IPS-18c (cell line): Measurements from ENCODE around the gene IL12B.
"Not testable (repeated sequence)": the region's sequence is repeated elsewhere in the genome, so short reads cannot be mapped to it uniquely, and the experiment has no call there.

Experiments
- H3K4me3 ChIP-seq: 2 replicates; pipeline ENCODE4 v1.7.0; 2013; ENCODE audit warnings: low read depth, mild to moderate bottlenecking, low read length, moderate library complexity; ENCODE audit not compliant: insufficient read depth
- H3K9me3 ChIP-seq: one replicate; pipeline ENCODE4 v1.6.1; 2013; ENCODE audit warnings: mild to moderate bottlenecking, low read length, moderate library complexity; ENCODE audit not compliant: control insufficient read depth, insufficient read depth

Gene IL12B

DNA sequence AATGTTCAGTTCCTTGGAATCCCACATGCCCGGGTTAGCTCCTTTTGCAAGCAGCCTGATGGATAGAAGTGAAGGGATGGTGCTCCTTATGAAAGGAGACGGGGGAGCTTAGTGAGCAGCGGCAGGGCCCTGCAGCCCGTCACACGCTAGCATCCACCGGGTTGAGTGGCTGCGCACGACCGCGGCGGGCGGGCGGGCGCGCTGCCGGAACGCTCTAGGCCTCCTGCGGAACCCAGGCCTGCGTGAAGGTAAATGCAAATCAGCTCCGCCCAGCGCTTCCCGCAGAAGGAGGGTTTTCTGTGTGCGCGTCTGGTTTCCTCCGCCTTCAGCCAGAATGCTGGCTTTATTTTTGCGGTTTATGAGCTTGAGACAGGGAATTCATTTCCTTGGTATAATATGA is 19.8 kb downstream of the IL12B start:
- Histone ChIP-seq H3K4me3 (peak overlapping the region; percentile 34; the same call in 1 of the 2 replicates), H3K9me3 (peaks cover 2% of the 10 kb centered on the region)

DNA sequence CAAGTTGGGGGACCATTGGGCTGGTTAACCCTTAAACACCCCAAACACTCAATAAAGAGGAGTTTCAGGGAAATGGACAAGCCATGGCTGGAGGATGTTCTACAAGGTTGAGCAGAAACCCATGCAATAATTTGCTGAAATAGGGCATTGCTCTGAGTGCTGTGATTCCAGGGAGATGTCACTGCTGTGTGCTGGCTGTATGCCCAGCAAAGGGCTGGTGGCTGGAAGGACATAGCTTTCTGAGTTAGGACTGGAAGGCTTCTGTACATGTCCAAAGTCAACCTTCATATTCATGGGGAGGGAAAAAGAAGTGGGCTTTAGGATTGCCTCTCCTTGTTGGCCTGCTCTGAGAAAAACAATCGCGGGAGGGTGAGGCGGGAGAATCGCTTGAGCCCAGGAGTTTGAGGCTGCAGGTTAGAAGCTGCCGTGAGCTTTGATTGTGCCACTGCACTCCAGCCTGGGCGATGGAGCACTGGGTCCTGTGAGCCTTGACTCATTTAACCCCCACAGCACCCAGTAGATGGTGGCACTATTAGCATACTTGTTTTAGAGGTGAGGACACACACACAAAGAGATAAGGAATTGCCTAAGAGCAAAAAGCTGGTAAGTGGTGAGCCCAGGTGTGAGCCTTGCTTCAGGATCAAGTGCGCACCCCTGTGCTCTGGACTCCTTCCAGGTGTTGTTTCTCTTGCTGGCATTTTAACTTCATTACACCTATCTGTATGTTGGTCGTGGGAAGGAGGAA is 20.4 kb downstream of the IL12B start:
- H3K9me3 ChIP-seq = peaks cover 2% of the 10 kb centered on the region
- peak overlapping the region; percentile 34; the same call in 1 of the 2 replicates for H3K4me3 ChIP-seq

GRCh38 chr5:159304961-159305595 is 25.2 kb downstream of the IL12B start:
- Histone ChIP-seq H3K4me3 (no peak overlapping the region), H3K9me3 (peaks cover 4% of the 10 kb centered on the region)

- peaks cover 4% of the 10 kb centered on the region for H3K9me3 ChIP-seq
- no peak overlapping the region for H3K4me3 ChIP-seq
Measured at GRCh38 chr5:159303286-159303685, 27.0 kb downstream of the IL12B start.

- H3K4me3 ChIP-seq, H3K9me3 ChIP-seq: not testable (repeated sequence)
Measured at GRCh38 chr5:159301929-159302860, 28.1 kb downstream of the IL12B start.

GRCh38 chr5:159301466-159301865 is 28.8 kb downstream of the IL12B start:
- Histone ChIP-seq H3K9me3 (peaks cover 6% of the 10 kb centered on the region), H3K4me3 (no peak overlapping the region)

DNA sequence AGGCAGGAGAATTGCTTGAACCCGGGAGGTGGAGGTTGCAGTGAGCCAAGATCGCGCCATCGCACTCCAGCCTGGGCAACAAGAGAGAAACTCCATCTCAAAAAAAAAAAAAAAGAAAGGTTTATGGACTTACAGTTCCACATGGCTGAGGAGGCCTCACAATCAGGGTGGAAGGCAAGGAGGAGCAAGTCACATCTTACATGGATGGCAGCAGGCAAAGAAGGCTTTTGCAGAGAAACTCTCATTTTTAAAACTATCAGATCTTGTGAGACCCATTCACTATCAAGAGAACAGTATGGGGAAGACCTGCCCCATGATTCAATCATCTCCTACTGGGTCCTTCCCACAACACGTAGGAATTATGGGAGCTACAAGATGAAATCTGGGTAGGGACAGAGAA is 33.0 kb downstream of the IL12B start:
- not testable (repeated sequence) for H3K9me3 ChIP-seq, H3K4me3 ChIP-seq

DNA sequence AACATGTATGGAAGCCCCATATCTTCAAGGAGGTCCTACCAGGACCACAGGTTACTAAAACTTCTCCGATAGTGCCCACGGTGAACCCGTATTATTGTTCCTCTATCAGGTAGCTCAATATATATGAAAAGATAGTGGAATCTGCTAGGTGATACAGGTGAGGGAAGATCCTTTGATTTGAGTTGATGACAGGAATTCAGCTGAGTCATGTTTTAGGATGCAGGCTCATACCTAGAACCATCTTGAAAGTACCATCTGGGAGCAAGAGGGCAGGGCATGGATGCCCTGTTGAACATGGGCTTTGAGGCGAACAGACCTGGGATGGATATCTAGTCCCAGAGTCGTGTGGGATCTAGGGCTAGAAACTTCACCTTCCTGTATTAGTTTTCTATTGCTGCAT is 35.4 kb downstream of the IL12B start:
- peaks cover 2% of the 10 kb centered on the region for H3K9me3 ChIP-seq

GRCh38 chr5:159290741-159291140 is 39.5 kb downstream of the IL12B start:
- H3K4me3 ChIP-seq = no peak overlapping the region
- H3K9me3 ChIP-seq = no peaks in the 10 kb centered on the region

More for the DNA sequence above, 35.4 kb downstream of the IL12B start:
- H3K4me3 ChIP-seq = no peak overlapping the region

DNA sequence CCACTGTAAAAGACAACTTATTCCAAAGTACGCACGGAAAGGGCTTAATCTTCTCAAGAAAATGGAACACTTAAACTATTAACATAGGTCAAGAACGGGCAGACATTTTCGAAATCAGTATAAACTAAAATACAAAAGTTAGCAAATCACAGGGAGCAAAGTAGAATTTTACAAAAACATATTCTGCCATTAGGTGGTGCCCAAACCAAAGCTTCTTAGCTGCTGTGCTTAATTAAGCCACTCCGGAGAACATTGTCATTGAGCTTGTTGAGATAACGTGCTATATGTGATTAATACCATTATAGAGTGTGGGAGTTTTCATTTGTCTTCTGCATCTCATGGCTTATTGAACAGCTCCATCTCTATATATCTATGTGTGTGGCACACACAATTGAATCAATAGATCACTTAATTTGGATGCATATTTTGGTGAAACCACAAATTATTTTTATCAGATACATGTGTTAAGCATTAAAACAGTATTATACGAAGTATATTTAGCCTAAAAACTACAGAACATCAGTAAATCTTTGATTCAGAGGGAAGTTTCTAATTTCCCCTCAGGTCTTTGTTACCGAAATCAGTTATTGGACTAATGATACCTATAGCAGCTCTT is 43.8 kb downstream of the IL12B start:
- H3K4me3 ChIP-seq = no peak overlapping the region
- H3K9me3 ChIP-seq = no peaks in the 10 kb centered on the region

GRCh38 chr5:159274676-159275075 is 55.6 kb downstream of the IL12B start:
- no peaks in the 10 kb centered on the region for H3K9me3 ChIP-seq
- H3K4me3 ChIP-seq = no peak overlapping the region

GRCh38 chr5:159273923-159274322 is 56.4 kb downstream of the IL12B start:
- Histone ChIP-seq H3K9me3 (no peaks in the 10 kb centered on the region), H3K4me3 (no peak overlapping the region)

DNA sequence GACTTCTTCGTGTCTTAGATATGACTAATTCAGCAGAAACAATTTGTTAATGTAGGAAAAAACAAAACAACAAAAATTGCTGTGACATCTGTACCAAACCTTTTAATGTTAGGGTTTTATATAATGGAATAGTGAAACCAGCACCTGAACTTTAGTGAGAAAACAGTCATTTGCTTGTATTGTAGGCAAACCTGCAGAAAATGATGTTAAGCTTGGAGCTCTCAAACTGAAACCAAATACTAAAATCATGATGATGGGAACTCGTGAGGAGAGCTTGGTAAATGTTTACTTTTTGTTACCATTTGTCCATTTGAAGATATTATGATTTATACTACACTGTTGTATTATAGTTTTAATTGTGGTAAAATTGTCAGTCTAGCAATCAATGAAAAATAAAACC is 60.6 kb downstream of the IL12B start:
- no peak overlapping the region for H3K4me3 ChIP-seq
- H3K9me3 ChIP-seq = no peaks in the 10 kb centered on the region

DNA sequence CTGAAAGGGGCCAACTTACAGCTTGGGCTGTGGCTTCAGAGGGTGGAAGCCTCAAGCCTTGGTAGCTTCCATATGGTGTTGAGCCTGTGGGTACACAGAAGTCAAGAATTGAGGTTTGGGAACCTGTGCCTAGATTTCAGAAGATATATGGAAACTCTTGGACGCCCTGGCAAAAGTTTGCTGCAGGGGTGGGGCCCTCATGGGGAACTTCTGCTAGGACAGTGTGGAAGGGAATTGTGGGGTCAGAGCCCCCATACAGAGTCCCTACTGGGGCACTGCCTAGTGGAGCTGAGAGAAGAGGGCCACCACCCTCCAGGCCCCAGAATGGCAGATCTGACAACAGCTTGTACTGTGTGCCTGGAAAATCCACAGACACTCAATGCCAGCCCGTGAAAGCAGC is 63.5 kb downstream of the IL12B start:
- H3K9me3 ChIP-seq, H3K4me3 ChIP-seq: not testable (repeated sequence)
